Measurements from ENCODE around the gene PRDM16. TPM values are rescaled to one million over a fixed set of nuclear protein-coding genes. Genes with fewer than 3 reads are reported as not detected.
A peak's percentile ranks its signal among the peaks of the same experiment; 100 is the strongest.

The PRDM16 gene
- total and polyA plus RNA-seq, 2 of the 13 experiments (the other 11 are each of a cell fraction or from before 2014, with no cell fraction given): 0.15 to 0.81 TPM

GRCh38 chr1:3197781-3198316 lies 128.8 kb downstream of the PRDM16 start (continued):
- TF ChIP-seq PAXIP1 (CRISPR knock-in tag; conservative IDR thresholded peaks at IDR 0.05) (peak; percentile 30), TBX3 (IDR thresholded peaks at IDR 0.05; ENCODE audit: borderline replicate concordance) (no peak), ZNF337 (CRISPR knock-in tag; IDR thresholded peaks at IDR 0.05; ENCODE audit: borderline replicate concordance, low read depth) (no peak), KLF15 (CRISPR knock-in tag; IDR thresholded peaks at IDR 0.05; ENCODE audit: borderline replicate concordance) (no peak), EHMT2 (IDR thresholded peaks at IDR 0.05; ENCODE audit: borderline replicate concordance, low read depth, low read length) (no peak), NR2F6 (IDR thresholded peaks at IDR 0.05) (peak; percentile 63), NR2F6 (CRISPR knock-in tag; IDR thresholded peaks at IDR 0.05) (peak; percentile 69), ZMAT5 (CRISPR knock-in tag; IDR thresholded peaks at IDR 0.05; ENCODE audit: borderline replicate concordance, low read depth) (no peak), ZNF557 (CRISPR knock-in tag; IDR thresholded peaks at IDR 0.05) (no peak), EED (CRISPR knock-in tag; IDR thresholded peaks at IDR 0.05) (no peak), ZNF362 (CRISPR knock-in tag; IDR thresholded peaks at IDR 0.05; ENCODE audit: borderline replicate concordance) (no peak), TCF7 (IDR thresholded peaks at IDR 0.05; ENCODE audit: low read depth) (no peak), ZNF574 (CRISPR knock-in tag; IDR thresholded peaks at IDR 0.05) (peak; percentile 37; the same call in 1 of the 2 replicates), RFX1 (IDR thresholded peaks at IDR 0.05) (no peak), ZKSCAN5 (CRISPR knock-in tag; IDR thresholded peaks at IDR 0.05) (no peak), RXRB (CRISPR knock-in tag; IDR thresholded peaks at IDR 0.05; ENCODE audit: borderline replicate concordance) (peak; percentile 75; the same call in 1 of the 2 replicates), HINFP (CRISPR knock-in tag; IDR thresholded peaks at IDR 0.05; ENCODE audit: low read depth) (no peak), ZNF224 (CRISPR knock-in tag; IDR thresholded peaks at IDR 0.05) (no peak), FOXP4 (CRISPR knock-in tag; IDR thresholded peaks at IDR 0.05) (peak; percentile 28; the same call in 1 of the 2 replicates)
